Measurements from ENCODE around the gene RPN1.

- TF ChIP-seq CTCF (IDR thresholded peaks at IDR 0.05; ENCODE audit: poor library complexity): no peak
- no peak for TF ChIP-seq EZH2 (IDR thresholded peaks at IDR 0.05; ENCODE audit: borderline replicate concordance)
These were observed 47.8 kb upstream of the RPN1 start for GRCh38 chr3:128698211-128699047.
